Fibroblast of lung (primary cell): Measurements from ENCODE around the gene RNF220. TPM values are rescaled to one million over a fixed set of nuclear protein-coding genes. Genes with fewer than 3 reads are reported as not detected.

Experiments used
- DNase-seq, 2 donors: peaks; one replicate each; pipeline versions ENCODE4 v3.0.0 to v3.0.0-alpha.2; 2010; ENCODE audit warnings: low read depth in 2 of 2
- H2AFZ ChIP-seq: 2 replicates; pipeline ENCODE4 v1.5.1; 2012; ENCODE audit warnings: low read length, control low read depth, inconsistent platforms
- H3K27ac ChIP-seq: 2 replicates; pipeline ENCODE4 v1.5.1; 2011; ENCODE audit warnings: low read length, control low read depth; ENCODE audit not compliant: insufficient read depth
- H3K27me3 ChIP-seq: 2 replicates; pipeline ENCODE4 v1.5.1; 2011; ENCODE audit warnings: mild to moderate bottlenecking, low read length; ENCODE audit not compliant: control insufficient read depth, insufficient read depth
- H3K36me3 ChIP-seq: 2 replicates; pipeline ENCODE4 v1.5.1; 2011; ENCODE audit warnings: low read length; ENCODE audit not compliant: control insufficient read depth, insufficient read depth
- H3K4me1 ChIP-seq: 2 replicates; pipeline ENCODE4 v1.5.1; 2011; ENCODE audit warnings: low read length; ENCODE audit not compliant: control insufficient read depth, insufficient read depth; ENCODE audit errors: extremely low read depth
- H3K4me2 ChIP-seq: 2 replicates; pipeline ENCODE4 v1.5.1; 2011; ENCODE audit warnings: low read length, control low read depth; ENCODE audit not compliant: insufficient read depth; ENCODE audit errors: extremely low read depth
- H3K4me3 ChIP-seq, 4 experiments: fragments of 200-600 bp in 1 of 4; sonication (generic) in 1 of 4; replicated peaks in 1 of 4; 2 replicates each; pipeline ENCODE4 v1.5.1; 2011 to 2016; ENCODE audit warnings: low read length in 4 of 4, low read depth in 3 of 4, mild to moderate bottlenecking in 3 of 4, control low read depth in 2 of 4, inconsistent platforms in 1 of 4, mixed read lengths in 1 of 4; ENCODE audit not compliant: insufficient read depth in 1 of 4; ENCODE audit errors: control extremely low read depth in 1 of 4
- H3K79me2 ChIP-seq: 2 replicates; pipeline ENCODE4 v1.5.1; 2012; ENCODE audit warnings: mild to moderate bottlenecking, low read length, inconsistent platforms; ENCODE audit not compliant: control insufficient read depth, insufficient read depth
- H3K9ac ChIP-seq: 2 replicates; pipeline ENCODE4 v1.5.1; 2011; ENCODE audit warnings: mild to moderate bottlenecking, low read length, control low read depth; ENCODE audit not compliant: insufficient read depth
- H3K9me3 ChIP-seq: 2 replicates; pipeline ENCODE4 v1.5.1; 2012; ENCODE audit warnings: low read depth, low read length; ENCODE audit not compliant: control insufficient read depth, insufficient read depth
- H4K20me1 ChIP-seq: 2 replicates; pipeline ENCODE4 v1.5.1; 2011; ENCODE audit warnings: low read length; ENCODE audit not compliant: control insufficient read depth, insufficient read depth; ENCODE audit errors: extremely low read depth
- EZH2 ChIP-seq: IDR thresholded peaks from 2 replicates; pipeline ENCODE4 v1.5.1; 2012; ENCODE audit warnings: low read length, control low read depth, mild to moderate bottlenecking; ENCODE audit errors: missing control alignments
- polyA plus RNA-seq, 2 donors: library from polyadenylated mRNA; depleted of rRNA in 1 of 2; stranded (reverse) in 1 of 2; unstranded in 1 of 2; fragments of >200 nt; gene quantifications; 2 replicates each; pipeline ENCODE4 v1.2.1, GENCODE V29; 2011 to 2012; ENCODE audit warnings: missing spikeins in 1 of 2
- total RNA-seq: library from RNA; depleted of rRNA; stranded (reverse); fragments of >200 nt; gene quantifications from 2 replicates; pipeline ENCODE4 v1.2.1, GENCODE V29; 2014
- TF ChIP-seq, protein P1 (sequence below), 2 donors: IDR thresholded peaks in 1 of 2; conservative IDR thresholded peaks in 1 of 2; 1 replicate in 1 of 2; 2 replicates in 1 of 2; pipeline ENCODE4 v1.5.1; 2011 to 2012; ENCODE audit warnings: low read length in 2 of 2, control low read depth in 1 of 2, inconsistent platforms in 1 of 2, low read depth in 1 of 2, mild to moderate bottlenecking in 1 of 2

RNF220 gene
- total and polyA plus RNA-seq, 2 donors (not counting 1 experiment from before 2014, with no cell fraction given), result 42.3 to 52.0 TPM

DNA sequence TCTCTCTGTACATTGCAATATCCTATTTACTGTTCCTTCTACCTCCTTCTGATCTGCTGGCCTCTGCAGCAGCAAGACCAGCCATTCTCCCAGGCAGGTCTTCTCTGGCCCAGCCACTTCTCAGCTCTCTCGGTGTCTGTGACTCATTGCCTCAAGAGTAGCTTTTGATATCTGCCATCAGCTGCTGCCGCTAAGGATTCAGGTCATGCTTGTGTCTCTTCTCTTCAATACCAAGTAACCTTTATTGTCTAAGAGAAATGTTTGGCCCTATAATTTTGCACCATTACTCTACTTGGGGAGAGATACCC lies 167.5 kb downstream of the RNF220 start:
- H3K27me3 ChIP-seq, result peaks cover 14% of the 10 kb centered on the region
- H3K9me3 ChIP-seq, result no peaks in the 10 kb centered on the region
- H3K36me3 ChIP-seq, result no peaks in the 10 kb centered on the region
- H3K9ac ChIP-seq, result no peak overlapping the region
- H3K4me2 ChIP-seq, result no peak overlapping the region
- no peak for DNase-seq
- H3K4me3 ChIP-seq, result no peak overlapping the region
- H4K20me1 ChIP-seq, result no peaks in the 10 kb centered on the region
- H3K4me1 ChIP-seq, result no peaks in the 10 kb centered on the region
- no peaks in the 10 kb centered on the region for H3K79me2 ChIP-seq
- TF ChIP-seq EZH2, result no peak
- TF ChIP-seq, protein P1, sequence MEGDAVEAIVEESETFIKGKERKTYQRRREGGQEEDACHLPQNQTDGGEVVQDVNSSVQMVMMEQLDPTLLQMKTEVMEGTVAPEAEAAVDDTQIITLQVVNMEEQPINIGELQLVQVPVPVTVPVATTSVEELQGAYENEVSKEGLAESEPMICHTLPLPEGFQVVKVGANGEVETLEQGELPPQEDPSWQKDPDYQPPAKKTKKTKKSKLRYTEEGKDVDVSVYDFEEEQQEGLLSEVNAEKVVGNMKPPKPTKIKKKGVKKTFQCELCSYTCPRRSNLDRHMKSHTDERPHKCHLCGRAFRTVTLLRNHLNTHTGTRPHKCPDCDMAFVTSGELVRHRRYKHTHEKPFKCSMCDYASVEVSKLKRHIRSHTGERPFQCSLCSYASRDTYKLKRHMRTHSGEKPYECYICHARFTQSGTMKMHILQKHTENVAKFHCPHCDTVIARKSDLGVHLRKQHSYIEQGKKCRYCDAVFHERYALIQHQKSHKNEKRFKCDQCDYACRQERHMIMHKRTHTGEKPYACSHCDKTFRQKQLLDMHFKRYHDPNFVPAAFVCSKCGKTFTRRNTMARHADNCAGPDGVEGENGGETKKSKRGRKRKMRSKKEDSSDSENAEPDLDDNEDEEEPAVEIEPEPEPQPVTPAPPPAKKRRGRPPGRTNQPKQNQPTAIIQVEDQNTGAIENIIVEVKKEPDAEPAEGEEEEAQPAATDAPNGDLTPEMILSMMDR (conservative IDR thresholded peaks at IDR 0.05 in 1 of 2, IDR thresholded peaks at IDR 0.05 in 1 of 2; ENCODE audit: low read depth in 1 of 2, low read length in 2 of 2), result no peak
- H3K27ac ChIP-seq, result no peak overlapping the region
- H2AFZ ChIP-seq, result no peak overlapping the region

GRCh38 chr1:44575396-44575795 lies 170.3 kb downstream of the RNF220 start:
- no peak for TF ChIP-seq EZH2
- TF ChIP-seq, protein P1 (conservative IDR thresholded peaks at IDR 0.05 in 1 of 2, IDR thresholded peaks at IDR 0.05 in 1 of 2; ENCODE audit: low read depth in 1 of 2, low read length in 2 of 2), result no peak
- Histone ChIP-seq H2AFZ (no peak overlapping the region), H3K36me3 (no peaks in the 10 kb centered on the region), H3K27ac (no peak overlapping the region), H3K79me2 (no peaks in the 10 kb centered on the region), H3K4me1 (no peaks in the 10 kb centered on the region), H3K4me3 (no peak overlapping the region), H3K4me2 (no peak overlapping the region), H4K20me1 (no peaks in the 10 kb centered on the region), H3K9me3 (no peaks in the 10 kb centered on the region), H3K9ac (no peak overlapping the region), H3K27me3 (peaks cover 8% of the 10 kb centered on the region)
- DNase-seq, result no peak

GRCh38 chr1:44576456-44577150 lies 171.5 kb downstream of the RNF220 start:
- no peak overlapping the region for H3K4me3 ChIP-seq

More at GRCh38 chr1:44576456-44577150, 171.5 kb downstream of the RNF220 start:
- peak in 1 of 2 donors; percentile 5 for DNase-seq
- H3K9me3 ChIP-seq, result no peaks in the 10 kb centered on the region
- H3K27ac ChIP-seq, result no peak overlapping the region
- no peak overlapping the region for H2AFZ ChIP-seq
- no peaks in the 10 kb centered on the region for H3K36me3 ChIP-seq
- H3K27me3 ChIP-seq, result peaks cover 9% of the 10 kb centered on the region
- H3K9ac ChIP-seq, result no peak overlapping the region
- H3K79me2 ChIP-seq, result no peaks in the 10 kb centered on the region
- no peaks in the 10 kb centered on the region for H3K4me1 ChIP-seq
- H4K20me1 ChIP-seq, result no peaks in the 10 kb centered on the region
- no peak for TF ChIP-seq EZH2
- TF ChIP-seq, protein P1 (conservative IDR thresholded peaks at IDR 0.05 in 1 of 2, IDR thresholded peaks at IDR 0.05 in 1 of 2; ENCODE audit: low read depth in 1 of 2, low read length in 2 of 2), result no peak
- no peak overlapping the region for H3K4me2 ChIP-seq
